GM19372 (cell line): ENCODE results near the gene SNRPD3.

ENCODE experiments used
- ATAC-seq: cut with Tn5 transposase; IDR thresholded peaks from one replicate; pipeline ENCODE4 v1.9.1; 2021; ENCODE audit warnings: mild to moderate bottlenecking, low read depth, moderate library complexity; ENCODE audit not compliant: unreplicated experiment

SNRPD3 gene

GRCh38 chr22:24555165-24556039, at the start of gene SNRPD3:
SNRPD3 (plus strand) TSS chr22:24555999; CDS start chr22:24557675, 1,676 bp downstream.
- peak; percentile 74 for ATAC-seq

- ATAC-seq: no peak
Observed at GRCh38 chr22:24506802-24507438, 48.9 kb upstream of the SNRPD3 start.

GRCh38 chr22:24507716-24508115, 48.1 kb upstream of the SNRPD3 start:
- ATAC-seq: no peak

- ATAC-seq: no peak
Observed at GRCh38 chr22:24510637-24511625, 44.9 kb upstream of the SNRPD3 start.

- ATAC-seq: no peak
Observed at GRCh38 chr22:24512043-24512442, 43.8 kb upstream of the SNRPD3 start.

GRCh38 chr22:24513378-24514240, 42.2 kb upstream of the SNRPD3 start:
- ATAC-seq: no peak

GRCh38 chr22:24514241-24515026, 41.4 kb upstream of the SNRPD3 start:
- ATAC-seq: no peak

- no peak for ATAC-seq
Observed at GRCh38 chr22:24515027-24515338, 40.8 kb upstream of the SNRPD3 start.

- ATAC-seq: no peak
Observed at GRCh38 chr22:24516301-24516737, 39.5 kb upstream of the SNRPD3 start.

GRCh38 chr22:24517446-24517845, 38.4 kb upstream of the SNRPD3 start:
- ATAC-seq: no peak

GRCh38 chr22:24518228-24518627, 37.6 kb upstream of the SNRPD3 start:
- no peak for ATAC-seq

- no peak for ATAC-seq
Observed at GRCh38 chr22:24518771-24519485, 36.9 kb upstream of the SNRPD3 start.

GRCh38 chr22:24519496-24519895, 36.3 kb upstream of the SNRPD3 start:
- ATAC-seq: no peak

GRCh38 chr22:24521791-24522245, 34.0 kb upstream of the SNRPD3 start:
- no peak for ATAC-seq

GRCh38 chr22:24523873-24524272, 31.9 kb upstream of the SNRPD3 start:
- ATAC-seq: no peak

GRCh38 chr22:24525416-24526037, 30.3 kb upstream of the SNRPD3 start:
- peak; percentile 62 for ATAC-seq

- no peak for ATAC-seq
Observed at GRCh38 chr22:24526191-24526590, 29.6 kb upstream of the SNRPD3 start.

GRCh38 chr22:24529898-24530297, 25.9 kb upstream of the SNRPD3 start:
- ATAC-seq: no peak
